GM23338 (cell line): ENCODE results near the gene L2HGDH.

ENCODE experiments used
- CTCF ChIP-seq, 2 experiments: fragments of 200-600 bp in 1 of 2; sonication (generic) in 1 of 2; conservative IDR thresholded peaks; 2 replicates each; pipeline versions ENCODE4 v1.5.1 to v1.6.1; 2016 to 2017; ENCODE audit warnings: antibody characterized with exemption in 2 of 2, low read depth in 2 of 2, mild to moderate bottlenecking in 2 of 2, moderate library complexity in 1 of 2
- EZH2 ChIP-seq: fragments of 200-600 bp; sonication (generic); IDR thresholded peaks from one replicate; pipeline ENCODE4 v1.8.0; 2017; ENCODE audit warnings: antibody characterized with exemption, mild to moderate bottlenecking, low read depth; ENCODE audit not compliant: unreplicated experiment
- STAT1 ChIP-seq: IDR thresholded peaks from one replicate; pipeline ENCODE4 v1.6.1; 2016; ENCODE audit warnings: antibody characterized with exemption; ENCODE audit not compliant: unreplicated experiment
- ZNF331 ChIP-seq: fragments of 250-450 bp; sonication (Bioruptor Pico); IDR thresholded peaks from 2 replicates; pipeline ENCODE4 v1.5.0; 2020; ENCODE audit warnings: low read depth, mild to moderate bottlenecking, moderate library complexity

- TF ChIP-seq CTCF (conservative IDR thresholded peaks at IDR 0.05; ENCODE audit: low read depth in 2 of 2) (peak; percentile 26 to 70; a peak in 3 of 4 replicates), STAT1 (no peak), EZH2 (no peak), ZNF331 (CRISPR knock-in tag) (no peak)
These were observed 30.4 kb upstream of the L2HGDH start for GRCh38 chr14:50342221-50343078.
